ENCODE results near the gene LRRN3.

Gene LRRN3

DNA sequence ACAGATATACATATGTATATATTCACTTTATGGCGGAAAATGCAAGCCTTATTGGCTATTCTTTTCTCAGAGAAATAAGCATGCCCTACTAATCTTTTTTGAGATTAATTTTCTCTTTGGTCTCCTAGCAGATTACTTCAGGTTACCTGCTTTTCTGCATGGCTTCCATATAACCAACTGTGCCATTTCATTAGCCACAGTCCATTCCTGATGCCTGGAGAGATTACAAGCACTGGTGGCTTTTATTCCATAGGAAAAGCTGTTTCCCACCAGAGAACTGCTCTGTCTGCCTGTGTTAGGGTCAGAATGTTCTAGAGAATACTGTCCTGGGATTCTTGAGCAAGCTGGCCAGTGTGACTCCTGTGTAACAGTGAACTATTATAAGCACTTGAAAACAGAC, 59.8 kb downstream of the LRRN3 start:
- DNase-seq (no peak), ATAC-seq (ENCODE audit: insufficient read depth, low read depth) (no peak)
- Histone ChIP-seq H3K4me2 (ENCODE audit: insufficient read depth, low read length) (no peak overlapping the region), H3K27ac (ENCODE audit: low read length) (no peak overlapping the region), H3K9me3 (ENCODE audit: insufficient read depth, low read length, severe bottlenecking) (no peaks in the 10 kb centered on the region), H3K36me3 (ENCODE audit: insufficient read depth, low read length) (no peaks in the 10 kb centered on the region), H3K9ac (ENCODE audit: low read depth, low read length) (no peak overlapping the region), H4K20me1 (ENCODE audit: insufficient read depth, low read length) (no peaks in the 10 kb centered on the region), H3K27me3 (ENCODE audit: insufficient read depth, low read length, poor library complexity) (no peaks in the 10 kb centered on the region), H2AFZ (ENCODE audit: low read depth, low read length) (no peak overlapping the region), H3K4me3 (ENCODE audit: low read depth in 1 of 2, low read length in 2 of 2) (no peak overlapping the region), H3K4me1 (ENCODE audit: insufficient read depth, low read length) (no peaks in the 10 kb centered on the region), H3K79me2 (ENCODE audit: insufficient read depth, low read length) (no peaks in the 10 kb centered on the region)
- TF ChIP-seq EZH2 (IDR thresholded peaks at IDR 0.05; ENCODE audit: borderline replicate concordance, low read depth, low read length, severe bottlenecking): no peak
- TF ChIP-seq, protein P1, sequence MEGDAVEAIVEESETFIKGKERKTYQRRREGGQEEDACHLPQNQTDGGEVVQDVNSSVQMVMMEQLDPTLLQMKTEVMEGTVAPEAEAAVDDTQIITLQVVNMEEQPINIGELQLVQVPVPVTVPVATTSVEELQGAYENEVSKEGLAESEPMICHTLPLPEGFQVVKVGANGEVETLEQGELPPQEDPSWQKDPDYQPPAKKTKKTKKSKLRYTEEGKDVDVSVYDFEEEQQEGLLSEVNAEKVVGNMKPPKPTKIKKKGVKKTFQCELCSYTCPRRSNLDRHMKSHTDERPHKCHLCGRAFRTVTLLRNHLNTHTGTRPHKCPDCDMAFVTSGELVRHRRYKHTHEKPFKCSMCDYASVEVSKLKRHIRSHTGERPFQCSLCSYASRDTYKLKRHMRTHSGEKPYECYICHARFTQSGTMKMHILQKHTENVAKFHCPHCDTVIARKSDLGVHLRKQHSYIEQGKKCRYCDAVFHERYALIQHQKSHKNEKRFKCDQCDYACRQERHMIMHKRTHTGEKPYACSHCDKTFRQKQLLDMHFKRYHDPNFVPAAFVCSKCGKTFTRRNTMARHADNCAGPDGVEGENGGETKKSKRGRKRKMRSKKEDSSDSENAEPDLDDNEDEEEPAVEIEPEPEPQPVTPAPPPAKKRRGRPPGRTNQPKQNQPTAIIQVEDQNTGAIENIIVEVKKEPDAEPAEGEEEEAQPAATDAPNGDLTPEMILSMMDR (IDR thresholded peaks at IDR 0.05; ENCODE audit: borderline replicate concordance, extremely low read depth, low read length, poor library complexity, severe bottlenecking): no peak

DNA sequence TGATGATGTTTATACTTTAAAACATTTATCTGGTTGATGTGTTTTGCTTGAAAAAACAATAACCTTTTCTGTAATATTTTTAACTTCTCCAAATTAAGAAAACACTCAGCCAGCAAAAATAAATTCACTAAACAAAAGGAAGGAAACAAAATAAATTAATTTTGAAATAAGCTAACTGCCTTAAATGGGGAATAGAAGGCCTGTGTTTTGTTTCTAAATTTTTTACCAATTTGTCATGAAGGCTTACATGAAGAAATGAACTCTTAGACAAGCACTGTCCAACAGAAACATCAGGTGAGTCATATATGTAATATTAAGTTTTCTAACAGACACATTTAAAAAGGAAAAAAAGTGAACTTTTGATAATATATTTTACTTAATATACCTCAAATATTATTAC, 68.5 kb downstream of the LRRN3 start:
- H3K79me2 ChIP-seq (ENCODE audit: insufficient read depth, low read length): no peaks in the 10 kb centered on the region
- H3K27me3 ChIP-seq (ENCODE audit: insufficient read depth, low read length, poor library complexity): no peaks in the 10 kb centered on the region
- no peaks in the 10 kb centered on the region for H3K9me3 ChIP-seq (ENCODE audit: insufficient read depth, low read length, severe bottlenecking)
- ATAC-seq (ENCODE audit: insufficient read depth, low read depth): no peak
- no peak overlapping the region for H3K4me3 ChIP-seq (ENCODE audit: low read depth in 1 of 2, low read length in 2 of 2)
- TF ChIP-seq, protein P1 (IDR thresholded peaks at IDR 0.05; ENCODE audit: borderline replicate concordance, extremely low read depth, low read length, poor library complexity, severe bottlenecking): no peak
- no peak for TF ChIP-seq EZH2 (IDR thresholded peaks at IDR 0.05; ENCODE audit: borderline replicate concordance, low read depth, low read length, severe bottlenecking)
- no peak overlapping the region for H2AFZ ChIP-seq (ENCODE audit: low read depth, low read length)
- no peak overlapping the region for H3K4me2 ChIP-seq (ENCODE audit: insufficient read depth, low read length)
- no peak overlapping the region for H3K27ac ChIP-seq (ENCODE audit: low read length)
- H3K9ac ChIP-seq (ENCODE audit: low read depth, low read length): no peak overlapping the region
- H3K36me3 ChIP-seq (ENCODE audit: insufficient read depth, low read length): no peaks in the 10 kb centered on the region
- no peak for DNase-seq
- H4K20me1 ChIP-seq (ENCODE audit: insufficient read depth, low read length): no peaks in the 10 kb centered on the region
- H3K4me1 ChIP-seq (ENCODE audit: insufficient read depth, low read length): peaks cover 5% of the 10 kb centered on the region; the same call in 1 of the 2 replicates

DNA sequence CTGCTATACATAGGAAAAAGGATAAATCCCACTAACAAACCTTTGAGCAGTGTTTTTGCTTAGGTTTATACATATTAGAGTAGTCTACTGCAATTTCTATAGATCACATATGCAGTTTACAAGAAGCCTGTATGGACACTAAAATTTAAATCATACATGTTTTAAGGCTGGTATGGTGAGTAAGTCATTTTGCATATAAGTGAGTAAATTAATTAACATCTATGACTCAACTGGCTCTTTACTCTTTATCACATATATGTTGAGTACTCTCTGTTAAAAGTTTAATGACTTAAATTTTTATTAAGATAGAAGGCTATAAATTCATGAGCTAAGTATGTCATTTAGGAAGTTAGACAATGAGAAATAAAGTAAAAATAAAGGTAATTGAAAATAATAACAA, 69.4 kb downstream of the LRRN3 start:
- H2AFZ ChIP-seq (ENCODE audit: low read depth, low read length): no peak overlapping the region
- peaks cover 5% of the 10 kb centered on the region; the same call in 1 of the 2 replicates for H3K4me1 ChIP-seq (ENCODE audit: insufficient read depth, low read length)
- H3K79me2 ChIP-seq (ENCODE audit: insufficient read depth, low read length): no peaks in the 10 kb centered on the region
- no peak overlapping the region for H3K4me2 ChIP-seq (ENCODE audit: insufficient read depth, low read length)
- H4K20me1 ChIP-seq (ENCODE audit: insufficient read depth, low read length): no peaks in the 10 kb centered on the region
- H3K36me3 ChIP-seq (ENCODE audit: insufficient read depth, low read length): no peaks in the 10 kb centered on the region
- no peak overlapping the region for H3K4me3 ChIP-seq (ENCODE audit: low read depth in 1 of 2, low read length in 2 of 2)
- no peaks in the 10 kb centered on the region for H3K9me3 ChIP-seq (ENCODE audit: insufficient read depth, low read length, severe bottlenecking)
- H3K27ac ChIP-seq (ENCODE audit: low read length): no peak overlapping the region
- no peak for ATAC-seq (ENCODE audit: insufficient read depth, low read depth)
- H3K27me3 ChIP-seq (ENCODE audit: insufficient read depth, low read length, poor library complexity): no peaks in the 10 kb centered on the region
- DNase-seq: no peak
- TF ChIP-seq, protein P1 (IDR thresholded peaks at IDR 0.05; ENCODE audit: borderline replicate concordance, extremely low read depth, low read length, poor library complexity, severe bottlenecking): no peak
- TF ChIP-seq EZH2 (IDR thresholded peaks at IDR 0.05; ENCODE audit: borderline replicate concordance, low read depth, low read length, severe bottlenecking): no peak
- no peak overlapping the region for H3K9ac ChIP-seq (ENCODE audit: low read depth, low read length)

DNA sequence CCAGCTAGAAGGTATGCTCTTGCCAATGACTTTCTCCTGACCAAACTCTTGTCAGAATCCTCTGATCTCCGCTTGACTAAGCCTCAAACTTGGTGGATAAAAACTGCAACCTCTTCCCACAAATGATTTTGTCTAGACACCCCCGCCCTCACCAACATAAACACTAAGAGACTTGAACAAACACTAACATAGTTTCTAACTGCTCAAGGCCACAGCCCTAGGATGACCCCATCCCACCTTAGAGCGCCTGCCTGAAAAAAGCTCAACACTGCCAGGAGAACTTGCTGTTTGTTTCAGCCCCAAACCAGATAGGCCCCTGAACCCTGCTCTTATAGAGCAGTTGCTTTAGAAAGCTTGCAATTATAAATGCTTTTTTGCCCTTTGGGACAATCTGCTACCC, 71.8 kb downstream of the LRRN3 start:
- DNase-seq (no peak), ATAC-seq (ENCODE audit: insufficient read depth, low read depth) (no peak)
- TF ChIP-seq, protein P1 (IDR thresholded peaks at IDR 0.05; ENCODE audit: borderline replicate concordance, extremely low read depth, low read length, poor library complexity, severe bottlenecking): no peak
- TF ChIP-seq EZH2 (IDR thresholded peaks at IDR 0.05; ENCODE audit: borderline replicate concordance, low read depth, low read length, severe bottlenecking): no peak
- no peaks in the 10 kb centered on the region for H4K20me1 ChIP-seq (ENCODE audit: insufficient read depth, low read length)
- no peak overlapping the region for H3K4me3 ChIP-seq (ENCODE audit: low read depth in 1 of 2, low read length in 2 of 2)
- no peak overlapping the region for H3K27ac ChIP-seq (ENCODE audit: low read length)
- H2AFZ ChIP-seq (ENCODE audit: low read depth, low read length): no peak overlapping the region
- no peak overlapping the region for H3K9ac ChIP-seq (ENCODE audit: low read depth, low read length)
- no peaks in the 10 kb centered on the region for H3K9me3 ChIP-seq (ENCODE audit: insufficient read depth, low read length, severe bottlenecking)
- no peaks in the 10 kb centered on the region for H3K79me2 ChIP-seq (ENCODE audit: insufficient read depth, low read length)
- no peaks in the 10 kb centered on the region for H3K27me3 ChIP-seq (ENCODE audit: insufficient read depth, low read length, poor library complexity)
- no peak overlapping the region for H3K4me2 ChIP-seq (ENCODE audit: insufficient read depth, low read length)
- H3K4me1 ChIP-seq (ENCODE audit: insufficient read depth, low read length): no peaks in the 10 kb centered on the region
- H3K36me3 ChIP-seq (ENCODE audit: insufficient read depth, low read length): no peaks in the 10 kb centered on the region
